PFSK-1 (cell line): ENCODE measurements around the gene CHRND.

Experiments
- FOXP2 ChIP-seq: optimal IDR thresholded peaks from 2 replicates; pipeline ENCODE3; 2011; ENCODE audit warnings: borderline replicate concordance, control low read depth, inconsistent platforms; ENCODE audit not compliant: insufficient read depth; ENCODE audit errors: extremely low read length, extremely low read depth
- POLR2AphosphoS5 ChIP-seq: IDR thresholded peaks from 2 replicates; pipeline ENCODE4 v1.6.1; 2012; ENCODE audit warnings: low read depth, mild to moderate bottlenecking, control low read depth, low read length, moderate library complexity
- REST ChIP-seq, 2 experiments: IDR thresholded peaks; 2 replicates each; pipeline versions ENCODE4 v1.6.1 to v1.8.0; 2011 to 2012; ENCODE audit warnings: low read depth in 2 of 2, low read length in 2 of 2, control low read depth in 1 of 2, inconsistent platforms in 1 of 2, mild to moderate bottlenecking in 1 of 2, moderate library complexity in 1 of 2; ENCODE audit not compliant: insufficient read depth in 1 of 2
- SIN3A ChIP-seq: IDR thresholded peaks from 2 replicates; pipeline ENCODE4 v1.6.1; 2012; ENCODE audit warnings: mild to moderate bottlenecking, low read length, moderate library complexity, borderline replicate concordance; ENCODE audit not compliant: insufficient read depth
- TAF1 ChIP-seq: IDR thresholded peaks from 2 replicates; pipeline ENCODE4 v1.6.1; 2012; ENCODE audit warnings: low read length, control low read depth, borderline replicate concordance; ENCODE audit not compliant: insufficient read depth

CHRND gene

GRCh38 chr2:232479341-232480200 lies 46.4 kb upstream of the CHRND start:
- TF ChIP-seq REST (IDR thresholded peaks at IDR 0.05; ENCODE audit: insufficient read depth in 1 of 2, low read depth in 2 of 2, low read length in 2 of 2): no peak
- TF ChIP-seq TAF1: no peak
- TF ChIP-seq SIN3A: no peak
- no peak for TF ChIP-seq POLR2AphosphoS5
- no peak for TF ChIP-seq FOXP2

- TF ChIP-seq POLR2AphosphoS5 (no peak), FOXP2 (no peak), SIN3A (no peak), TAF1 (no peak), REST (IDR thresholded peaks at IDR 0.05; ENCODE audit: insufficient read depth in 1 of 2, low read depth in 2 of 2, low read length in 2 of 2) (no peak)
These were observed 45.5 kb upstream of the CHRND start for GRCh38 chr2:232480201-232481190.

- TF ChIP-seq REST (IDR thresholded peaks at IDR 0.05; ENCODE audit: insufficient read depth in 1 of 2, low read depth in 2 of 2, low read length in 2 of 2): no peak
- no peak for TF ChIP-seq TAF1
- TF ChIP-seq FOXP2: no peak
- TF ChIP-seq SIN3A: no peak
- TF ChIP-seq POLR2AphosphoS5: no peak
These were observed 44.4 kb upstream of the CHRND start for GRCh38 chr2:232481322-232482140.

- TF ChIP-seq TAF1 (no peak), POLR2AphosphoS5 (no peak), SIN3A (no peak), REST (IDR thresholded peaks at IDR 0.05; ENCODE audit: insufficient read depth in 1 of 2, low read depth in 2 of 2, low read length in 2 of 2) (no peak), FOXP2 (no peak)
These were observed 43.4 kb upstream of the CHRND start for GRCh38 chr2:232482301-232483238.
